Measurements from ENCODE around the gene CPXM1. TPM values are rescaled to one million over a fixed set of nuclear protein-coding genes. Genes with fewer than 3 reads are reported as not detected.

Gene CPXM1
- total and polyA plus RNA-seq, 10 of the 15 experiments (the other 5 are each of a cell fraction or from before 2014, with no cell fraction given): 0.22 to 3.9 (median 0.63) TPM; not detected in 2

DNA sequence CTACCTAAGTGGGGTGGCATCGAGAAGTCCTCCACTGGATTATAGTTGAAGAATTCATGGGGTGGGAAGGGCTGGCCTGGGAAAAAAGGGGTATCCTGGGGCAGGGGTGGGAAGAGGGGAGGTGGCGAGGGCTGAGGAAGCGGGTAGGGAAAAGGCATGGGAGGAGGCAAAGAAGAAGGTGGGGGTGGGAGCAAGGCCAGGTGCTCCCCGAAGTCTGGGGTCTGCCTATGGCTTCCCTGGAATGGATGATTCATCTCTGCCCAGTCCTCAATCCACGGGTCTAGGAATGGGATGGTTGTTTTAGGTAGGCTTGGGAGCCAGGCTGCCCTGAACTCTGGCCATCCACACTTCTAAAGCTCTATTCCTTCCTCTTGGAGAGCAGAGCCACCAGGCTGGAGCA, 35.6 kb upstream of the CPXM1 start:
- BruUV-seq (replicated peaks): TSS peak; percentile 45
- ChIA-PET POLR2A (no interaction called here), RAD21 (ENCODE audit: unreplicated experiment) (no interaction called here), SMC1A (ENCODE audit: uncharacterized antibody, unreplicated experiment) (interaction anchor here (1.1 kb wide), 1 partner anchor 77 kb away, joined by 3 read pairs; no protein-coding TSS in a partner anchor), CTCF (interaction anchor here (1.2 kb wide), 1 partner anchor 165 kb away, joined by 3 read pairs; no protein-coding TSS in a partner anchor)
- DNase-seq (ENCODE audit: low read depth, low spot score) (no peak), FAIRE-seq (no peak), ATAC-seq (no peak)
- TF ChIP-seq MTA2 (IDR thresholded peaks at IDR 0.05; ENCODE audit: low read depth) (no peak), PML (IDR thresholded peaks at IDR 0.05; ENCODE audit: low read length) (no peak)
- Histone ChIP-seq H3K27me3 (replicated peaks in 1 of 2; ENCODE audit: control insufficient read depth in 2 of 2, insufficient read depth in 2 of 2, low read length in 1 of 2) (no peaks in the 10 kb centered on the region), H3K9me3 (replicated peaks; ENCODE audit: control insufficient read depth, insufficient read depth, low read length) (no peaks in the 10 kb centered on the region), H3K27ac (ENCODE audit: control insufficient read depth, insufficient read depth) (no peak overlapping the region), H3K4me2 (ENCODE audit: control insufficient read depth, insufficient read depth) (no peak overlapping the region), H2AFZ (ENCODE audit: control insufficient read depth, low read depth, low read length) (no peak overlapping the region), H3K4me1 (ENCODE audit: control insufficient read depth, insufficient read depth, low read length) (peaks cover 14% of the 10 kb centered on the region), H3K36me3 (ENCODE audit: control insufficient read depth in 2 of 2, insufficient read depth in 2 of 2, low read length in 1 of 2) (no peaks in the 10 kb centered on the region), H4K20me1 (ENCODE audit: control insufficient read depth, insufficient read depth) (no peaks in the 10 kb centered on the region), H3K79me2 (ENCODE audit: control insufficient read depth, insufficient read depth, low read length) (peaks cover 3% of the 10 kb centered on the region; the same call in 1 of the 2 replicates), H3K9ac (ENCODE audit: control insufficient read depth, insufficient read depth, low read length) (no peak overlapping the region), H3K4me3 (no peak overlapping the region)
- in situ Hi-C loops (cut with MboI): no loop called here
- 52% methylated on average over 4 of the region's 5 CpGs for WGBS (ENCODE audit: insufficient coverage, insufficient replicate concordance, low lambda C conversion rate, missing lambda C conversion rate)
- intact Hi-C loops (cut with micrococcal nuclease; ENCODE audit: unreplicated experiment): no loop called here

DNA sequence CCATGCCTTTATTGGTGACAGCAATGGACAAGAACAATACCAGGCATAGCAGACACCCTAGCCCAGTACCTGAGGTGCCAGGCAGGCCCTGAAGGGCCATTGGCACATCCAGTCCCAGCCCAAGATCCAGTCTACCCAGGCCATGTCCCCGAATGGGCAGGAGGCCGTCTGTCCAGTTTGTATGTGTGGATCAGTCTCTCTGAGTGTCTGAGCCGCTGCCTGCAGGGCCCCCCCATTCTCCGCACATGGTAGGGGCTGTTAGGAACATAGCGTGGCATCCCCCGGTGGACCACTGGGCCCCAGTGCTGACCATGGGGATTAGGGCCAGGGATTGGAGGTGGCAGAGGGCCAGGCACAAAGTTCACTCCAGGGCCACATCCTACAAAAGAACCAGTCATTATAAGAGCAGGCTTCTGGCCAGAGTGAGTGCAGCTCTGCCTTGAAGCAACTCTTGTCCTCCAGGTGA, 34.9 kb upstream of the CPXM1 start:
- Histone ChIP-seq H3K9ac (ENCODE audit: control insufficient read depth, insufficient read depth, low read length) (no peak overlapping the region), H4K20me1 (ENCODE audit: control insufficient read depth, insufficient read depth) (no peaks in the 10 kb centered on the region), H3K27me3 (replicated peaks in 1 of 2; ENCODE audit: control insufficient read depth in 2 of 2, insufficient read depth in 2 of 2, low read length in 1 of 2) (no peaks in the 10 kb centered on the region), H3K36me3 (ENCODE audit: control insufficient read depth in 2 of 2, insufficient read depth in 2 of 2, low read length in 1 of 2) (no peaks in the 10 kb centered on the region), H3K4me3 (no peak overlapping the region), H3K79me2 (ENCODE audit: control insufficient read depth, insufficient read depth, low read length) (peaks cover 3% of the 10 kb centered on the region; the same call in 1 of the 2 replicates), H3K9me3 (replicated peaks; ENCODE audit: control insufficient read depth, insufficient read depth, low read length) (no peaks in the 10 kb centered on the region), H2AFZ (ENCODE audit: control insufficient read depth, low read depth, low read length) (no peak overlapping the region), H3K27ac (ENCODE audit: control insufficient read depth, insufficient read depth) (no peak overlapping the region), H3K4me2 (ENCODE audit: control insufficient read depth, insufficient read depth) (no peak overlapping the region), H3K4me1 (ENCODE audit: control insufficient read depth, insufficient read depth, low read length) (peaks cover 14% of the 10 kb centered on the region)
- SMC1A ChIA-PET (ENCODE audit: uncharacterized antibody, unreplicated experiment): no interaction called here
- POLR2A ChIA-PET: no interaction called here
- RAD21 ChIA-PET (ENCODE audit: unreplicated experiment): no interaction called here
- CTCF ChIA-PET: interaction anchor here (1.2 kb wide), 1 partner anchor 166 kb away, joined by 3 read pairs; no protein-coding TSS in a partner anchor
- intact Hi-C loops (cut with micrococcal nuclease; ENCODE audit: unreplicated experiment) (no loop called here), in situ Hi-C loops (cut with MboI) (no loop called here)
- FAIRE-seq: no peak
- BruUV-seq (replicated peaks): no TSS peak
- no peak for ATAC-seq
- WGBS (ENCODE audit: insufficient coverage, insufficient replicate concordance, low lambda C conversion rate, missing lambda C conversion rate): 81% methylated on average over 6 of the region's 6 CpGs
- no peak for DNase-seq (ENCODE audit: low read depth, low spot score)
- TF ChIP-seq, protein P1, sequence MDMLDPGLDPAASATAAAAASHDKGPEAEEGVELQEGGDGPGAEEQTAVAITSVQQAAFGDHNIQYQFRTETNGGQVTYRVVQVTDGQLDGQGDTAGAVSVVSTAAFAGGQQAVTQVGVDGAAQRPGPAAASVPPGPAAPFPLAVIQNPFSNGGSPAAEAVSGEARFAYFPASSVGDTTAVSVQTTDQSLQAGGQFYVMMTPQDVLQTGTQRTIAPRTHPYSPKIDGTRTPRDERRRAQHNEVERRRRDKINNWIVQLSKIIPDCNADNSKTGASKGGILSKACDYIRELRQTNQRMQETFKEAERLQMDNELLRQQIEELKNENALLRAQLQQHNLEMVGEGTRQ (IDR thresholded peaks at IDR 0.05; ENCODE audit: borderline replicate concordance, low read depth, low read length): no peak
- TF ChIP-seq SRF (IDR thresholded peaks at IDR 0.05; ENCODE audit: low read depth in 2 of 2, low read length in 2 of 2) (no peak), CEBPB (IDR thresholded peaks at IDR 0.05; ENCODE audit: borderline replicate concordance in 1 of 2, low read depth in 2 of 2, low read length in 2 of 2) (no peak), ZNF622 (IDR thresholded peaks at IDR 0.05) (no peak), SREBF2 (IDR thresholded peaks at IDR 0.05; ENCODE audit: low read length) (no peak), POU2F2 (IDR thresholded peaks at IDR 0.05; ENCODE audit: borderline replicate concordance, low read depth, low read length) (no peak), SUZ12 (IDR thresholded peaks at IDR 0.05; ENCODE audit: unreplicated experiment) (no peak)
- TF ChIP-seq, protein P2, sequence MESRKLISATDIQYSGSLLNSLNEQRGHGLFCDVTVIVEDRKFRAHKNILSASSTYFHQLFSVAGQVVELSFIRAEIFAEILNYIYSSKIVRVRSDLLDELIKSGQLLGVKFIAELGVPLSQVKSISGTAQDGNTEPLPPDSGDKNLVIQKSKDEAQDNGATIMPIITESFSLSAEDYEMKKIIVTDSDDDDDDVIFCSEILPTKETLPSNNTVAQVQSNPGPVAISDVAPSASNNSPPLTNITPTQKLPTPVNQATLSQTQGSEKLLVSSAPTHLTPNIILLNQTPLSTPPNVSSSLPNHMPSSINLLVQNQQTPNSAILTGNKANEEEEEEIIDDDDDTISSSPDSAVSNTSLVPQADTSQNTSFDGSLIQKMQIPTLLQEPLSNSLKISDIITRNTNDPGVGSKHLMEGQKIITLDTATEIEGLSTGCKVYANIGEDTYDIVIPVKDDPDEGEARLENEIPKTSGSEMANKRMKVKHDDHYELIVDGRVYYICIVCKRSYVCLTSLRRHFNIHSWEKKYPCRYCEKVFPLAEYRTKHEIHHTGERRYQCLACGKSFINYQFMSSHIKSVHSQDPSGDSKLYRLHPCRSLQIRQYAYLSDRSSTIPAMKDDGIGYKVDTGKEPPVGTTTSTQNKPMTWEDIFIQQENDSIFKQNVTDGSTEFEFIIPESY (IDR thresholded peaks at IDR 0.05): no peak
- TF ChIP-seq, protein P3, sequence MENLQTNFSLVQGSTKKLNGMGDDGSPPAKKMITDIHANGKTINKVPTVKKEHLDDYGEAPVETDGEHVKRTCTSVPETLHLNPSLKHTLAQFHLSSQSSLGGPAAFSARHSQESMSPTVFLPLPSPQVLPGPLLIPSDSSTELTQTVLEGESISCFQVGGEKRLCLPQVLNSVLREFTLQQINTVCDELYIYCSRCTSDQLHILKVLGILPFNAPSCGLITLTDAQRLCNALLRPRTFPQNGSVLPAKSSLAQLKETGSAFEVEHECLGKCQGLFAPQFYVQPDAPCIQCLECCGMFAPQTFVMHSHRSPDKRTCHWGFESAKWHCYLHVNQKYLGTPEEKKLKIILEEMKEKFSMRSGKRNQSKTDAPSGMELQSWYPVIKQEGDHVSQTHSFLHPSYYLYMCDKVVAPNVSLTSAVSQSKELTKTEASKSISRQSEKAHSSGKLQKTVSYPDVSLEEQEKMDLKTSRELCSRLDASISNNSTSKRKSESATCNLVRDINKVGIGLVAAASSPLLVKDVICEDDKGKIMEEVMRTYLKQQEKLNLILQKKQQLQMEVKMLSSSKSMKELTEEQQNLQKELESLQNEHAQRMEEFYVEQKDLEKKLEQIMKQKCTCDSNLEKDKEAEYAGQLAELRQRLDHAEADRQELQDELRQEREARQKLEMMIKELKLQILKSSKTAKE (IDR thresholded peaks at IDR 0.05; ENCODE audit: low read depth, poor library complexity, severe bottlenecking): no peak
